ENCODE data around the gene MAGI2.

GRCh38 chr7:78441737-78442136, 1011.7 kb downstream of the MAGI2 start:
- no peak for TF ChIP-seq PPARA (CRISPR knock-in tag; IDR thresholded peaks at IDR 0.05; ENCODE audit: borderline replicate concordance)
- TF ChIP-seq ZNF8 (CRISPR knock-in tag; IDR thresholded peaks at IDR 0.05): no peak
- no peak for TF ChIP-seq ISL1 (CRISPR knock-in tag; IDR thresholded peaks at IDR 0.05)

All from SK-N-SH treated with all-trans-retinoic acid at 6 μM for 48 hours (cell line).